Measurements from ENCODE around the gene MORC3. TPM values are rescaled to one million over a fixed set of nuclear protein-coding genes. Genes with fewer than 3 reads are reported as not detected.

MORC3 gene
- total RNA-seq, 1 donor: 117 TPM

- H3K4me1 ChIP-seq (ENCODE audit: insufficient read depth, low read length): no peaks in the 10 kb centered on the region
- no peaks in the 10 kb centered on the region for H3K9me3 ChIP-seq (ENCODE audit: low read depth, low read length)
- no peaks in the 10 kb centered on the region for H3K27me3 ChIP-seq (ENCODE audit: insufficient read depth, low read length)
- no peak overlapping the region for H3K4me3 ChIP-seq (ENCODE audit: low read length)
Observed at GRCh38 chr21:36419996-36420395, 100.0 kb downstream of the MORC3 start.

- H3K4me3 ChIP-seq (ENCODE audit: low read length): no peak overlapping the region
- no peaks in the 10 kb centered on the region for H3K9me3 ChIP-seq (ENCODE audit: low read depth, low read length)
- H3K27me3 ChIP-seq (ENCODE audit: insufficient read depth, low read length): no peaks in the 10 kb centered on the region
- H3K4me1 ChIP-seq (ENCODE audit: insufficient read depth, low read length): no peaks in the 10 kb centered on the region
Observed at GRCh38 chr21:36420571-36421339, 100.8 kb downstream of the MORC3 start.

- Histone ChIP-seq H3K4me3 (ENCODE audit: low read length) (no peak overlapping the region), H3K27me3 (ENCODE audit: insufficient read depth, low read length) (no peaks in the 10 kb centered on the region), H3K9me3 (ENCODE audit: low read depth, low read length) (no peaks in the 10 kb centered on the region), H3K4me1 (ENCODE audit: insufficient read depth, low read length) (no peaks in the 10 kb centered on the region)
Observed at GRCh38 chr21:36422279-36423098, 102.5 kb downstream of the MORC3 start.

- Histone ChIP-seq H3K4me1 (ENCODE audit: insufficient read depth, low read length) (no peaks in the 10 kb centered on the region), H3K27me3 (ENCODE audit: insufficient read depth, low read length) (no peaks in the 10 kb centered on the region), H3K4me3 (ENCODE audit: low read length) (no peak overlapping the region), H3K9me3 (ENCODE audit: low read depth, low read length) (no peaks in the 10 kb centered on the region)
Observed at GRCh38 chr21:36423771-36424433, 103.9 kb downstream of the MORC3 start.

GRCh38 chr21:36424592-36424991 lies 104.6 kb downstream of the MORC3 start:
- Histone ChIP-seq H3K9me3 (ENCODE audit: low read depth, low read length) (no peaks in the 10 kb centered on the region), H3K4me1 (ENCODE audit: insufficient read depth, low read length) (peaks cover 4% of the 10 kb centered on the region), H3K27me3 (ENCODE audit: insufficient read depth, low read length) (no peaks in the 10 kb centered on the region), H3K4me3 (ENCODE audit: low read length) (no peak overlapping the region)

- Histone ChIP-seq H3K4me3 (ENCODE audit: low read length) (no peak overlapping the region), H3K4me1 (ENCODE audit: insufficient read depth, low read length) (peaks cover 11% of the 10 kb centered on the region), H3K9me3 (ENCODE audit: low read depth, low read length) (no peaks in the 10 kb centered on the region), H3K27me3 (ENCODE audit: insufficient read depth, low read length) (no peaks in the 10 kb centered on the region)
Observed at GRCh38 chr21:36425286-36425685, 105.3 kb downstream of the MORC3 start.

Other genes starting within 250 kb of the MORC3 start
- 4.1 TPM for gene CBR3, start 185.1 kb upstream of the MORC3 start, total RNA-seq
- 14.6 TPM for gene DOP1B, start 163.4 kb upstream of the MORC3 start, total RNA-seq
- 1.2 TPM for gene CHAF1B, start 65.2 kb downstream of the MORC3 start, total RNA-seq
- not detected for gene CLDN14, start 159.9 kb downstream of the MORC3 start, total RNA-seq